RPMI8226 (cell line): ENCODE data around the gene NPEPL1.
A peak's percentile ranks its signal among the peaks of the same experiment; 100 is the strongest.
"Not testable (repeated sequence)": the region's sequence is repeated elsewhere in the genome, so short reads cannot be mapped to it uniquely, and the experiment has no call there.

ENCODE experiments used
- DNase-seq: peaks from one replicate; pipeline ENCODE4 v3.0.0-alpha.2; 2015

Gene NPEPL1, protein sequence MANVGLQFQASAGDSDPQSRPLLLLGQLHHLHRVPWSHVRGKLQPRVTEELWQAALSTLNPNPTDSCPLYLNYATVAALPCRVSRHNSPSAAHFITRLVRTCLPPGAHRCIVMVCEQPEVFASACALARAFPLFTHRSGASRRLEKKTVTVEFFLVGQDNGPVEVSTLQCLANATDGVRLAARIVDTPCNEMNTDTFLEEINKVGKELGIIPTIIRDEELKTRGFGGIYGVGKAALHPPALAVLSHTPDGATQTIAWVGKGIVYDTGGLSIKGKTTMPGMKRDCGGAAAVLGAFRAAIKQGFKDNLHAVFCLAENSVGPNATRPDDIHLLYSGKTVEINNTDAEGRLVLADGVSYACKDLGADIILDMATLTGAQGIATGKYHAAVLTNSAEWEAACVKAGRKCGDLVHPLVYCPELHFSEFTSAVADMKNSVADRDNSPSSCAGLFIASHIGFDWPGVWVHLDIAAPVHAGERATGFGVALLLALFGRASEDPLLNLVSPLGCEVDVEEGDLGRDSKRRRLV

DNA sequence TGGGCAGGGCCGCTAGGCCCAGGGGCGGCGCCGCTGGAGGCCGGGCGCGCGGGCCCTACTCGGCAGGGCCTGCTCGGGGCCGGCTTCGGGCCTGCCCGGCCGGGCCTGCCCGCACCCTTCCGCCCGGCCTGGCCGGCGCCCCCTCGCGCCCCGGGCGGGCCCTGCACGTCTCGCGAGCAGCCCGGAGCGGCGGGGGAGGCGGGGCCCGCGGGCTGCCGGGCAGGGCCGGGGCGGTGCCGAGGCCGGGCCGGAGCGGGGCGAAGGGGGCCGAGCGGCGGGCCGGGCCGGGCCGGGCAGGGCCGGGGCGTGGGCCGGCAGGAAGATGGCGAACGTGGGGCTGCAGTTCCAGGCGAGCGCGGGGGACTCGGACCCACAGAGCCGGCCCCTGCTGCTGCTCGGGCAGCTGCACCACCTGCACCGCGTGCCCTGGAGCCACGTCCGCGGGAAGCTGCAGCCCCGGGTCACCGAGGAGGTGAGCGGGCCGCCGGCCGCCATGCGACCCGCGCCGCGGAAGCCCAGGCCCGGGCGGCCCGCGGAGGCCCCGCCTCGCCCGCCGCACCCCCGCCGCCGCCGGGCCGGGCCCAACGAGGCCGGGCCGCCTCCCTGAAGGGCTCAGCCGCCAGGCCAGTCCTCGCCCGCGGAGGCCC lies at the start of gene NPEPL1:
TSS of gene NPEPL1 (plus strand) at position 222 of the 647 bp plus-strand sequence. CDS start at position 323, 101 bp downstream.
- DNase-seq, result peak; percentile 81

DNA sequence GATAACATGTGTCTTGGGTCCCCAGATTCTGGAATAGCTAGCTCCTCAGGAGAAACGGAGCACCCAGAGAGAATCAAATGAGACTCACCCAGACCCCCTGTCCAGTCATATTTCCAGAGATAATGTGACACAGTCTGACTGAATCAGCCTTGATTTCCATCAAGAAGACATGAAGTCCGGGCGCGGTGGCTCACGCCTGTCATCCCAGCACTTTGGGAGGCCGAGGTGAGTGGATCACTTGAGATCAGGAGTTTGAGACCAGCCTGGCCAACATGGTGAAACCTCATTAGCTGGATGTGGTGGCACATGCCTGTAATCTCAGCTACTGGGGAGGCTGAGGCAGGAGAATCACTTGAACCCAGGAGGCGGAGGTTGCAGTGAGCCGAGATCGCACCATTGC lies 49.7 kb upstream of the NPEPL1 start:
- DNase-seq, result not testable (repeated sequence)

DNA sequence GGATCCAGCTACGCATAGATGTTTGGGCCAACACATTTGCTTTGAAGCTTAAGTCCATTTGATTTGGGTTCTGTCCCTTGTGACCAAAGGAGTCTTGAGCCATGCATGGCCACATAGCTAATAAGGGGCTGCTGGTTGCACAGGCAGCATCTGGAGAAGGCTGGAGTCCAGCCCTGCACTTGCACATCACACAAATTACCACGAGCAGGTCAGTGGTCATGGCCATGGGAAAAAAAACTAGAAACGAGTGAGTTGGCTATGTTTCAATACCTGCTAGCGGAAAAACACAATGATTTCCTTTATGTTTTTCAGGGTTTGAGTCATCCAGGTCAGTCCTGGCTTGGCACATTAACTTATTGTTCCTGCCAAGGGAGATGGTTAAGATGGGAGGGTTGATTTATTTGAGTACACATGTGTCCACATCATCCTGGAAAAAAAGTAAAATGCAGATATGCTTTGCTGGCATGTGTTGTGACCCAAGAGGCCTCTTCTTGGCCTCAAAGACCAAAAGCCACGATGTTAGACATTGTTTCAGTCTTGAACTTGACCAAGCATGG lies 47.1 kb upstream of the NPEPL1 start:
- DNase-seq, result no peak

DNA sequence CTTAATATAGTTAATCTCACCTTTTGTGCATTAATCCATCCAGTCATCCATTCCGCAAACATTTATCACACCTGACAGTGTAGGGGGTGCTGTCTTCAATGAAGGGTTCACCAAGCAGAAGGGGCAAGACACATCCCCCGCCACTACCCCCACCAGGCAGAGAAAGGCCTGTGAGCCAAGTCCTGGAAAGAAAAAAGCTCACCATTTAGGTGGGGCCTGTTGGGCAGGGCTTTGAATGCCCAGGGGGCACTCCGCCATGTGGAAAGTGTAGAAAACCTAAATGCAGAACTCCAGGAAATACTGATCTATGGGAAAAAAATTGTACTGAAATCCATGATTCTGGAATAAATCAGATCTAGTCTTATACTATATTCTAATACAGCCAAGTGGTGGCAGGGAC lies 46.3 kb upstream of the NPEPL1 start:
- no peak for DNase-seq

DNA sequence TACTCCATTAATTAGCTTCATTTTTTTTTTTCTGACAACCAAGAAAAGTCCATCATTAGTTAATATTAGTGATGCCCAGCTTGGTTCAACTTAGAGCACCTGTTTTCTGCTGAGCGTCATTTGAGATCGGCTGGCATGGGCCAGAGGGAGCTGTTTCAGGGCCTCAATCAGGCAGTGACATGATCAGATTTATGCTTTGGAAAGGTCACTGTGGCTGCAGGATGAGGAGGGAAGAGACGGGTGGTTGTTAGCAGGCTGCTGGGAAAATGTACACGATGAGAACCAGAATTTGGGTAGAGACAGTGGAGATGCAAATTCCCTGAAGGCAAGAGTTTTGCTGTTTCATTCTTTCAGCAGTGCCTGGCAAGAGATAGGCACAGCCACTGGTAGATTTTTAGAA lies 45.9 kb upstream of the NPEPL1 start:
- no peak for DNase-seq

DNA sequence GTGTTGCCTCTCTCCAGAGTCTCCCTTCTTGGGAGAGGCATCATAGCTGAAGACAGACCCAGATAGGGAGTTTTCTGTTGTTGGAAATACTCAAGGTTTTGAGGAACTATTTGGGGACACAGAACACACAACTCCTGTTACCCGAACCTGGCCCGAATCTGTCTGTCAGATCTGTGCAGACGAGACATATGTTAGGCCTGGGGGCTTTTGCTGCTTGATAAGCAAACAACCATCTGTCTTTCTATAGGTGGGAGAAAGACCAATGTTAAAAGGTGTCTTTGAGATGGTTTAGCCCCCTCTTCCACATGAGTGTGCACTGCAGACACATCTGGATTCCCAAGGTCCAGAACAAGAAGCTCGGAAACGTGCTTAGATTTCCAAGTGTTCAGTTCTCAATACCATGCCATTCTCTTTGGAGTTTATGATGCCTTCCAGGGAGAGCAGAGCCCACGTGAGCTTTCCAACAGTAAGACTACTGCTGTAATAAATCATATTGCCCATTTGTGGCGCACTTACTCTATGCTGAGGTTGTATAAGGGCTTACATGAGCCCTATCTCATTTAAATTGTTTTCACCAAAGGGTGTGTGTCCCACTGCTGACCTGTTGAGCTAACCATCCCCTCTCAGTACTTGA lies 45.3 kb upstream of the NPEPL1 start:
- DNase-seq, result peak; percentile 35

DNA sequence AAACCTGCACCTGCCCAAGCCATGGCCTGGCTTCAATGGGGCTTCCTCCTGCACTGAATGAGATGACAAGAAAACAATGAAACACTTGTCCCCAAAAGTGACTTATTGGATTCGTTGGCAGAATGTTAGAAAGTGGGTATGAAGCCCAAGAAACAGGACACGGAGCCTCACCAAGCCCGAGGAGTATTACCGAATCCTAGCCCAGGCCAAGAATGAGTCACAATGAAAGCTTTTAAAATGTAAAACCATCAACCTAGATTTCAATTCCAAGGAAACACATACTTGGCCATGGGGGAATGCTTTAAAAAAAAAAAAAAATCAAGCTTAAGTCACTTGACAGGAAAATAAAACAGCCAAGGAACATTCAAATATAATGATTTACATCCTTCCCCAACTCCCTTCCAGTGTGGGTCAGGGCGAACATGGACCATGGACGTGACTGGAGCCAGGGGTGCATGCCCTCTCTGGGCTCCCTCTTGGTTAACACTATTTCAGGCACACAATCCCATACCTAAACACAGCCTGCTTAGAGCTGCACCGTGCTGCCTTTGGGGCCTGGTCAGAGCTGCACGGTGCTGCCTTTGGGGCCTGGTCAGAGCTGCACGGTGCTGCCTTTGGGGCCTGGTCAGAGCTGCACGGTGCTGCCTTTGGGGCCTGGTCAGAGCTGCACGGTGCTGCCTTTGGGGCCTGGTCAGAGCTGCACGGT lies 44.7 kb upstream of the NPEPL1 start:
- DNase-seq, result no peak

DNA sequence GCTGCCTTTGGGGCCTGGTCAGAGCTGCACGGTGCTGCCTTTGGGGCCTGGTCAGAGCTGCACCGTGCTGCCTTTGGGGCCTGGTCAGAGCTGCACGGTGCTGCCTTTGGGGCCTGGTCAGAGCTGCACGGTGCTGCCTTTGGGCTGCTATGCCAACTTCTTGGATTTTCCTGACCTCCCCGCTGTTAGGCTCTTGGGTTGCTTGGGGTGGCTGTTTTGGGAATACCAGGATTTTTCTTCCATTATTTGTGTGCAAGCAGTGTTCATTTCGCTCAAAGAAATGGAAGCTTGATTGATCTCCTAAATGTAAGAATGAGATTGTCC lies 44.1 kb upstream of the NPEPL1 start:
- not testable (repeated sequence) for DNase-seq

DNA sequence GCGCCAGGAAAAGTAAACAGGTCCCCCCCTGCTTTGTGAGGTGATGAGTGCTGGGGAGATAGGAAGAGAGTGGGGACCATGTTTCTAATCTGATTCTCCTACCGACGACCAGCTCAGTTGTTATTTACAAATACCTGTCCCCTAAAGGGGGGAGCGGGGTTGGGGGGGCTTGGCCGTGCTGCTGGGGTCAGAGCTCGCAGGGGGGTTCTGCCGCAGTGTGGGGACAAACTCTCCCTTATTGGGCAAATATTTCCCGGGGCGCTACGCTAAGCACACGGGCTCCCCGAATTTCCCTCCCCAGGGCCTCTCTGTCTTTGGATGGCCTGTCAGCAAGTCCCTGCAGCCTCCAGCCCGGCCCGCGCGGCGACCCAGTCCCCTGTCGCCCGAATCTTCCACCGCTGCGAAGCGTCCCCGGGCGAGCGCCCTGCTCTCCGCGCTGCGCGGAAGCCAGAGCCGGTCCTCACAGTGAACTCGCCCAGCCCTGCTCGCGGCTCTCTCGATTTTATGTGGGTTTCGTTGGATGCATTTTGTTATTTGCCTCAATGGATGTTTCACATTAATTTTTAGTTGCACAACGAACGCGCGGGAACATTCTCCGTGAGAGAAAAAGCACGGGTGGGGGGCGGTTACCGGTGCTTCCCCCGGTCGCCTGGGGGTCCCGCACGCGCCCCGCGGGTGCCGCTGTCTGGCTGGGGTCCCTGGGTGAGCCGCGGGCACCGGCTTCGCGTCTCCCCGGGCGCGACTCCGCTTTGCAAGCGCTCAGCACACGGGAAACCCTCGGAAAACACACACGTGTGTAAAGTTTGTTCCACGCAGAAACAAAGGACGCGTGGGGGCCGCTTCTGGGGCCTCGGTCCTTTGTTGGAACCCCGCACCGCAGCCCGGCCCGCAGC lies 43.1 kb upstream of the NPEPL1 start:
- DNase-seq, result no peak

DNA sequence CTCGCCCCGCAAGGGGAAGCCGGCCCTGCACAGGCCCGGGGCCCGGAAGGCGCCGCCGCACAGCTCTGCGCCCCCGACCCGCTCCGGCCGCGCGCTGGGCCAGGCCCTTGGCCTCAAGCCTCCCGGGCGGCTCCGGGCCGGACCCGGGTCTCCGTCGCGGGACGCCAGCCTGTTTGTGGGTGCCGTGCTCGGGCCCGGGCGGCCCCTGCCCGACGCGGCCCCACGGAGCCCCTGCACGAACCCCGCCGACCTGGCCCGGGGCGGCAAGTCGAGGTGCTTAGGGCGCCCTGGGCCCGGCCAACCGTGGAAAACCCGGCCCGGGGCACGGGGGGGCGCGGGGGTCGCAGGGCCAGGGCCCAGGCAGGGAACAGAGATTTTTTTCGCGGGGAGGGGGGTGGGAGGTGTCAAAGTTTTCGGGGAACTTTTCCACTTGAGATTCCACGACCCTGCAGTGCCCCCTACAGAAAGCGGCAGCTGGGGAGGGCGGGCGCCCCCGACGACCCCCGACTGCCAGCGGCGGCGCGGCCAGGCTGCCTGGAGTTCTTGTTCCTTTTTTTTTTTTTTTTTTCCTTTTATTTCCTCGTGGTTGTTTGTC lies 42.3 kb upstream of the NPEPL1 start:
- DNase-seq, result peak; percentile 31

DNA sequence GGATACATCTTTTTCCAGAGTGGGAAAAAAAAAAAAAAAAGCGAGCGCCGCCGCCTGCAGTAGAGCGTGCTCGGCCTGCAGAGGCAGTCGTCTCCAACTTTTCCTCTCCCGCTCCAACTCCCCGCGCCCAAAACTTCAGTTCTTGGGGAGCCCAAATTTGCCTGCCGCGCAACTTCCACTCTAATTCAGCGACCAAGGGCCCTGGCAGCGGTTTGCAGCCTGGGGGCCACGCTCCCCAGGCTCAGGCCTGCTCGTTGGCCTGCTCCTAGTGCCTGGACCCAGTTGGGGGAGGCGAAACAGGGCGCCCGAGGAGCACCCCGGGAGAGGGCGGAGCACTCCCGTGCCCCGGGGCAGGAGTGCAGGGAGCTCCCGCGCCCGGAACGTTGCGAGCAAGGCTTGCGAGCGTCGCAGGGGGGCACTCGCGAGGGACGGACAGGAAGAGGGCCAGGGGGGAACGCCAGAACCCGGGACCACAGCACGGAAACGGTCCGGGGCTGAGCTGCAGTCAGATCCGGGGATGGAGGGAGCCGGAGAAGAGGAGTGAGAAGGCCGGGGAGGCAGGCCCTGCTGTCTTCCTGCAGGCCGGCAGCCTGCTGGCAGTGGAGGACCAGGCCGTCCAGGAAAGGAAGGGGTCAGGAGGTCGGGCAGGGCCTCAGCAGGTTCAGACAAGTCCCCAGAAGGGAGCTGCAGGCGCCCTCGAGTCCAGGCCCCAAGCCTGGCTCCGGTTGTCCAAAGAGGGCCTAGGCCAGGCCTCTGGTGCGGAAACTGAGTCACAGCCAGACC lies 41.6 kb upstream of the NPEPL1 start, which contains the start of gene STX16:
TSS of gene STX16 (plus strand) at position 508 of the 783 bp plus-strand sequence. CDS start 724 bp downstream, outside the sequence.
- peak; percentile 95 for DNase-seq

DNA sequence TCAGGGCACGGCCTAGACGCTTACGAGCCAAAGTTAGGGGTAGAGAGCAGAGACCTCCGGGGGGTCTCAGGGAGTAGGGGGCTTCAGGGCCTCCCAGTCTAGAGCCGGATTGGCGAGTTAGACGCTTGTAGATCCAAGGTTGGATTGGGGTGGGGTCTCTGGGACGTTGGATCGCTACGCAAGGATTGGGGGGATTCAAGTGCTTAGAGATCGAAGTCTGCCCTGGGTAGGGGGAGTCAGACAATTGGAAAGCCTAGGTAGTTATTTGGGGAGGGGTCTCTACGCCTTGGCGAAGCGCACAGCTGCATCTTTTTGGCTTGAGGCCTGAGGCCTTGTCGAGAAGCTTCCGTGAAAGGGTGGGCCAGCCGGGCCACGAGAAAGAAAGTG lies 41.0 kb upstream of the NPEPL1 start:
- DNase-seq, result no peak

DNA sequence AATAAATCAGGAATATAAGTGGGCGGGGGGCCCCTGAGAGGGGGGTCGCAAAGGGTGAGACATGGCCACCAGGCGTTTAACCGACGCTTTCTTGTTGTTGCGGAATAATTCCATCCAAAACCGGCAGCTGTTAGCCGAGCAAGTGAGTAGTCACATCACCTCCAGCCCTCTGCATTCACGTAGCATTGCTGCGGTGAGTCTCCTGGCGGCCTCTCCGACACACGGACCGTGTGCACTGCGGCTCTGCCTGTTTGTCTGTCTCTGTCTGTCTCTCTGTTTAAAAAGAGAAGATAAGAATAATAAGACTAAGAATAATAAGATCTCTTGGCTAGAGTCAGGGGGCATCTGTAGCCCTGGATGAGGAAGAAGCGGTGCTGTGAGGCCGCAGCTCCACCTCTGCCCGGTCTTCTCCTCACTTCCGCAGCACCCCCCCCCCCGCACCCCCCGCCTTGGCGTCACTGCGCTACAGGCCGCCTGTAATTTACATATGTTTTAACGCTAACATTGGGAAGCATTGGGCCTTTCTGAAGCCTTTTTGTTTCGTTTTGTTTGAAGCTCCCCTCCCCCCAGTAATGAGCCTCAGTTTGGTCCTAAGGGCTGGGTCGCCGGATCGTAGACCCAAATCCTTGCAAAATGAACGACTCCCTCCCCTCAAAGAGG lies 40.5 kb upstream of the NPEPL1 start:
- peak; percentile 79 for DNase-seq

DNA sequence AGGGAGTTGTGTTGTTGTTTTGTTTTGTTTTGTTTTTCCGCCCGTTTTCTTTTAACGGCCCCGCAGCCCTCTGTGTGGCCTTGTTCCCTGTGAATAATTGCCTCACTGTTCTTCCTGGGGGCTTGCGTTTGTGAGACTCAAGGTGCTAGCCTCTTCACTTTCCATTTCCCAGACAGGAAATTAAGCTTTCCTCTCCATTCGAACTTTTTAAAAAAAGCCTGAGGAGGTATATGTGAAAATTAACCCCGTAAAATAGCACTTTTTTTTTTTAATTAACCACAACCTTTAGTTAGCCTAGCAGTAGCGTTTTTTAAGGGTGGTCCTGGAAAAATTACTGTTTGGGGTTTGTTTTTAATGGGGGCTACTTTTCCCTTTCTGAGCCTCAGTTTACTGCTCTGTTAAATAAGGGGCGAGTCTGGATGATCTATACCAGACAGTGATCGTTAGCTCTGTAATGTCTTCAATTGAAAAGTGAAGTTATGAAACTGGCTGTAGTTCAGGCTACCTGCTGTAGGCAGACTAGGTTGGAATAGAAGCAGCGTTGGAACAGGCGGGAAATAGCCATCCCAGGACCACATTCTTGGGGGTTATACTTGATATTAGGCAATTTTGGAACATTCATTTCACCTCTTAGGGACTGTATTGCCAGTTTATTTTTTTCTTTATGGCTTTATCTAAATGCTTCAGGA lies 39.9 kb upstream of the NPEPL1 start:
- peak; percentile 37 for DNase-seq

DNA sequence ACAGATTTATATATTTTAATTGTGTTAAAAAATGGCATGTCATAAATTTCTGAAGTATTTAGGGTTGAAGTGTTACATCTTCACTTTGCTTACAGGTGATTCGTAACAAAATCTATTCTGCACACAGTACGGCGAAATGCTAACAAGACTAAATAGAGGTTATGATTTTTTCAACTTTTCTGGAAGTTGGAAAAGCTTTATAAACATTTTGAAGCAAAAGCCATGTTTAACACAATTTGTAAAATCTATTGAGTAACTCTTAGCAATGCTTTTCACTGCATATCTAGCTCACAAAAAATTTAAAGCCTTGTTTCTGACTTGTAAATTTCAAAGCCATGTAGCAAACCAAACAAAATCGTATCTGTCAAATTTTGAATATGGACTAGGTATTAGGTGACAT lies 38.3 kb upstream of the NPEPL1 start:
- DNase-seq, result no peak

DNA sequence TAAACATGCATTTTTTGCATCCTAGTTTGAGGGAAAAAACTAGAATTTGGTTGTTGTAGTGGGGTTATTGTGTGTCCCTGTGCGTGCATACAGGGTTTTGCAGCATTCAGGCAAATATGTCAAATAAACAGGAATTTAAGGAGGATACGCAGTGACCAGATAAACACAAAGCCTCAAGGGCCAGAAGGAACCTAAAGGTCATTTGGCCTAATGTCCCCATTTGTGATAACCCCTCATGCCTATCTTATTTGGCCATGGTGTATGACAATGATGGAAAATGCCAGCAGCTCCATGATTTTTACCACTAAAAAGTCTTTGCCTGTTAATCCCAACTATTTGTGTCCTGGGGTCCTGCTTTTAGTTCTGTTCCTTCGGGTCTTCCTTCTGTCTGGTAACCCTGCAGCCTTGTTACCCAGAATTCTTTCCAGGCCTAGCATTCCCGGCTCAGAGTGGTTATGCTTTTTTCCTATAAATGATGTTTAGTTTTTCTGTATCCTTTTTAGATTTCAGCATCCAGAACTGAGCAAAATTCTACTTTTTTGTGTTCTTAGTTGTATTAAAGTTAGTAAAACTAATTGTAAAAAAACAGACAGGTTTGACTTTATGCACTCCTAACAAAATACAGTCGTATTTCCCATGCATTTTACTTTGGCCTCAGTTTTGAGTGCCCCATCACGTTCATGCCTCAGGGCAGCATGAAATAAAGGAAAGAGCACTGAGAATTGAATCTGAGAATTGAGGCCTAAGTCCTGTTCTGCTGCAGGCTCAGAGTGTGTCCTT lies 37.1 kb upstream of the NPEPL1 start:
- DNase-seq, result no peak

DNA sequence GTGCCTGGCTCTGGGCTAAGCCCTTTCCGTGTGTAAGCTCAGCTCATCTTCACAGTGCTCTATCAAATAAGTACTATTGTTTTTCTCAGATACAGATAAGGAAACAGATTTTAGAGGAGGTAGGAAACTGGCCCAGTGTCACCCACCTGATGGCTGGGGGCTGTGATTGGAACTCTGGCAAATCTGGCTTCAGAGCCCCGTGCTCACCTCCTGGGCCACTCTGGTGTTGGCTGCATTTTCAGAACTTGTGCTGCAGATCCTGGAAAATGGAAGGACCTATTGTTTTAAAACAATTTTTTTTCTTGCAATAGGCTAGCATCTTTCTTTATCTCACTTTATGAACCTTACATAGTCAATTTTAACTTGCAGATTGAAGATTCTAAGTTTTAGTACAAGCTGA lies 35.8 kb upstream of the NPEPL1 start:
- no peak for DNase-seq

DNA sequence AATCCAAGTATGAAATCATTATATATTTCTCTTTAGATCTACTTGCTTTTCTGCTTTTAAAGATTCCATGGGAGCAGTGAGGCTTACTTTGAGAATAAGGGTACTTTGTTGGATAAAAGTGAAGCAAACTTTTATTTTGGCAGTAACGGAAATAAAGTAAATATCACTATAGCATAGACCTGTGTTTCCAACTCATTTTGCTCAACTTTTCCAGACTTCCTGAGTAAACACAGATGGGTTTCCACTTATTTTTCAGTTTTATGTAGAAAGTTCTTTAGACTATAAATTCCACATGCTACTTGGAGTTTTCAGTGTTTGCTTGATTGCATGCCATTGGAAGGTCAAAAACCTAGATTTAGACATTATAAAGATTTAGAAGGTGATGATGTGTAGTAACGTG lies 35.3 kb upstream of the NPEPL1 start:
- no peak for DNase-seq
